Measurements from ENCODE around the gene CDRT15.

DNA sequence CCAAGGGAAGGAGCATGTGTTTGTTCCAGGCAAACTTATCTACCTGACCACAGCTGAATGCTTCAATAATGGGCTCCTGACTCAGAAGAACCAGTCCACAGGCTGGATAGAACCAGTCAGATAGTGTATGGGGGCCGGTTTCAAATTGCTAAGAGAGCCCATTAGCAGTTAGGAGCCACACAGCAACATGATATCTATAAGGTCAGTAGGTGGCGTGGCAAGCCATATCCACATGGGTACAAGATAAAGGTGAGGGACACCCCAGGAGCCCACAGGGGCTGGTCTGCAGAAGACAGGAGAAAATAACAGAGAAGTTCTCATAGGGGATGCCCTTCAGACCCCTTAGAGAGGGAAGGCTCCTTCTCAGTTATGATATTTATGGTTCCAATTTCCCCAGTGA lies 31.6 kb upstream of the CDRT15 start:
- TF ChIP-seq, protein P1, sequence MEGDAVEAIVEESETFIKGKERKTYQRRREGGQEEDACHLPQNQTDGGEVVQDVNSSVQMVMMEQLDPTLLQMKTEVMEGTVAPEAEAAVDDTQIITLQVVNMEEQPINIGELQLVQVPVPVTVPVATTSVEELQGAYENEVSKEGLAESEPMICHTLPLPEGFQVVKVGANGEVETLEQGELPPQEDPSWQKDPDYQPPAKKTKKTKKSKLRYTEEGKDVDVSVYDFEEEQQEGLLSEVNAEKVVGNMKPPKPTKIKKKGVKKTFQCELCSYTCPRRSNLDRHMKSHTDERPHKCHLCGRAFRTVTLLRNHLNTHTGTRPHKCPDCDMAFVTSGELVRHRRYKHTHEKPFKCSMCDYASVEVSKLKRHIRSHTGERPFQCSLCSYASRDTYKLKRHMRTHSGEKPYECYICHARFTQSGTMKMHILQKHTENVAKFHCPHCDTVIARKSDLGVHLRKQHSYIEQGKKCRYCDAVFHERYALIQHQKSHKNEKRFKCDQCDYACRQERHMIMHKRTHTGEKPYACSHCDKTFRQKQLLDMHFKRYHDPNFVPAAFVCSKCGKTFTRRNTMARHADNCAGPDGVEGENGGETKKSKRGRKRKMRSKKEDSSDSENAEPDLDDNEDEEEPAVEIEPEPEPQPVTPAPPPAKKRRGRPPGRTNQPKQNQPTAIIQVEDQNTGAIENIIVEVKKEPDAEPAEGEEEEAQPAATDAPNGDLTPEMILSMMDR (optimal IDR thresholded peaks at IDR 0.05 in 1 of 3, IDR thresholded peaks at IDR 0.05 in 1 of 3, conservative IDR thresholded peaks at IDR 0.05 in 1 of 3; ENCODE audit: extremely low read depth in 1 of 3, insufficient read depth in 2 of 3, low read length in 3 of 3): peak in 1 of 3 experiments; percentile 35
- TF ChIP-seq EZH2 (IDR thresholded peaks at IDR 0.05; ENCODE audit: low read length): no peak
